NCI-H2107 treated with DMSO at 0.1 percent for 48 hours (cell line): ENCODE data around the gene DEGS1.

Source experiments
- DNase-seq: peaks from one replicate; lab custom pipeline; 2025; ENCODE audit not compliant: unreplicated experiment; lab: John Stamatoyannopoulos, UW

Gene DEGS1

DNA sequence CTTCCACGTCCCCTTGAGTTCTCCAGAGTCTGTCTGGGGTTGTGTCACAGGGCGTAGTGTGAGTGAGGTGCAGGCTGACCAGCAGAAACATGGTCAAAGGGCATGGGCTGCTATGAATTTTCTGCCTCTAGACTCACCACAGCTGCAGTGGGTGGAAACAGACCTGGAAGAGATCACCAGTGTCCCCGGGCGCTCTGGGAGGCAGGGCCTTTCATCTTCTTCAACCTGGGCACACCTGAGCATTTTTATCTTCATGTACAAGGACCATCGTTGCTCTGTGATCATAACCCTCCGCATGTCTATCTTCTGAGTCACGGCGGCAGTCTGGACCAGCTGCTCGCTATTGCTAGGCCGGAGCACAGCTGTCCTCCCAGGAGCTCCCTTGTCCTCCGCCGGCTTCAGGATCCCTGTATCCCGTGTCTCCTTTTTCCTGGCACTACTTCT lies 29.6 kb downstream of the DEGS1 start:
- DNase-seq = no peak

- no peak for DNase-seq
Observed at GRCh38 chr1:224213438-224214119, 30.5 kb downstream of the DEGS1 start.

- DNase-seq = no peak
Observed at GRCh38 chr1:224216382-224216781, 33.3 kb downstream of the DEGS1 start.

DNA sequence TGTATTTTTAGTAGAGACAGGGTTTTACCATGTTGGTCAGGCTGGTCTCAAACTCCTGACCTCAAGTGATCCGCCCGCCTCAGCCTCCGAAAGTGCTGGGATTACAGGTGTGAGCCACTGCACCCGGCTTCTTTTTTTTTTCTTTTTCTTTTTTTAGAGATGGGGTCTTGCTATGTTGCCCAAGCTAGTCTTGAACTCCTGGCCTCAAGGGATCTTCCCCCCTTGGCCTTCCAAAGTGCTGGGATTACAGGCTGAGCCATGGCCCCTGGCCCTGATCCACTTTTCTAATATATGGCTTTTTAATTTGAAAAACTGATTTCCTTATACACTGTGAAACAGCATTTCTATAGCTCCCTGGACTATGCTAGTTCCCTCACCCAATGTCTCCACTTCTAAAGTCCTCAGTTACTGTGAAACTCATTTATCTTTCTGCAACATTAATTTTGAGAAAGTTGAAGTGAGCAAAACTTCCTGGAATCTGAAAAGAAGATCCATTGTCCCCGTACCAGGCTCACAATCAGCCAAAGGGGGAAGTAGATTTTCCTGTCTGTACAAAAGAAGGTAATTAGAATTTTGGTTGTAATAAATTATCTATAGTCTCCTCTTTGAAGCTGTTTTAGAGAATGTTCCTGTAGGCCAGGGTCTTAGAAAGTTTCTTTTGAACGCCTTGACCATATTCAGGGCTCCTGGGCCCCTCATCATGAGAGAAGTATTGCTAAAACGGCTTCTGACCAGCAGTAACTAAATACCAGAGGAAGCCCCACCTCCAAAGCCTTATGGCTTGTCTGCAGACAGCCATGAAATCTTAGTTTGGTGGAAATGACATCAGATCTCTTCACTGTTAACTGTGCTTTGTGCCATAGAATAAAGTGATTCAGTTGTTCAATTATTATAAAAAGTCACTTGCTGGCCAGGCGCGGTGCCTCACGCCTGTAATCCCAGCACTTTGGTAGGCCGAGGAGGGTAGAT lies 34.9 kb downstream of the DEGS1 start:
- DNase-seq = no peak

DNA sequence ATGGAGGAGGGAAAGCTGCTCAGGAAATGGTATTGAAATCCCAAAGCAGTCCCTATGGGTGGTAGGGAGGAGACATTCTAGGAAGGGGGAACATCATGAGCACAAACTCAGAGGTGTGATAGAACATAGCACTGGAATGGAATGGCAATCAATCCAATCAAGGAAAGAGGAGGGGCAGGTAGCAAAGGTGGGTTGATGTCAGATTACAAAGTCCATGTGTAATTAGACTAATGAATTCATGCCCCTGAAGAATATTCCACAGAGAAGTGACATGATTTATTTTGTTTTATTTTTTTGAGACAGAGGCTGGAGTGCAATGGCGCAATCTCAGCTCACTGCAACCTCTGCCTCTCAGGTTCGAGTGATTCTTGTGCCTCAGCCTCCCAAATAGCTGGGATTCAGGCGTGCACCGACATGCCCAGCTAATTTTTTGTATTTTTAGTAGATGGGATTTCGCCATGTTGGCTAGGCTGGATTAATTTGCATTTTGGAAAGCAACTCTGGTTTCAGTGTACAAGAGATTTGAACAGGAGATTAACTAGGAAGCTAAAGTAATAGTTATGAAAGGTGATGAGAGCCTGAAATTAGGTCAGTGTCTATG lies 36.1 kb downstream of the DEGS1 start:
- DNase-seq = no peak

GRCh38 chr1:224219612-224220059 lies 36.6 kb downstream of the DEGS1 start:
- no peak for DNase-seq

DNA sequence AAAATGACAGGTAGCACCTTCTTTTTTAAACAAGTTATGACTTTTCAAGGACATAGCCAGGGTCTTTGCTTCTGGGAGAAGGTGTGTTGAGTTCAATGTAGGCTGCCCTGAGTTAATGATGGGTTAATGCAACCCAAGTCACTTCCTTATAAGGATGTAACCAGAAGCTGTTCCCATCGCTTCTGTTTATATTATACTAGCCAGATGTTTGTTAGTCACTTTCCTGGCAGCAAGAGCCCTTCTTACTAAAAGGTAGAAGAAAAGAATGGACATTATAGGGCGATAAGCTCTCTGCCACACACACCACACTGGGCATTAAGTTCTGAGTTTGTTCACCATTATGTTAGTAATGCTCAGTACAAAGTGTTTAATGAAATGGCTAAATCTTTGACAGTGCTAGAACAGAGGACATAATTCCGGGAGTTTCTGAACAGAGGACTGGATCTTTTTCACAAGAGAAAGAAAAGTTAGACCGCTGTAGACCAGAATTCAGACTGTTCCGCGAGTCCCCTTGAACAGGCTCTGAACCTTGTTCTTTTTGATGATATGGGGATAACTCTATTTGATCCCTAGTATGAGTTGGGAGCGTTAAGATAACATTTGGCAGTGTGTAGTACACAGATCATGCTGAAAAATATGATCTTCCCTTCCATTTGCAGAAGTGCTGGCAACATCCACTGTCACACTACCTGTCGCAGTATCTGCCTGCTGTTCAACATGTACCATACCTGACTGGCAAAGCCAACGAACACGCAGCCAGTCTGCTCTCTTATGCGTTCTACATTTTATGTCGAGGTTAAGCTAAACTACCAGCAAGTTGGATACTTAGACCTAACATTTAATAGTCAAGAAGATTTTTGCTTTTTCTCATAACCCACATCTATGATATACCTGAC lies 41.0 kb downstream of the DEGS1 start:
- DNase-seq = no peak

GRCh38 chr1:224226849-224227502 lies 43.9 kb downstream of the DEGS1 start:
- no peak for DNase-seq

GRCh38 chr1:224234017-224234416 lies 51.0 kb downstream of the DEGS1 start:
- no peak for DNase-seq

GRCh38 chr1:224235813-224236493 lies 52.9 kb downstream of the DEGS1 start:
- DNase-seq = no peak

- no peak for DNase-seq
Observed at GRCh38 chr1:224237119-224237881, 54.3 kb downstream of the DEGS1 start.

GRCh38 chr1:224238212-224238611 lies 55.2 kb downstream of the DEGS1 start:
- no peak for DNase-seq

- no peak for DNase-seq
Observed at GRCh38 chr1:224238756-224239155, 55.7 kb downstream of the DEGS1 start.
